ENCODE data around the gene CCNL2. TPM values are rescaled to one million over a fixed set of nuclear protein-coding genes. Genes with fewer than 3 reads are reported as not detected.

The CCNL2 gene
- total RNA-seq: 100 to 1,000 TPM; 120 to 122 TPM

GRCh38 chr1:1399187-1399871, at the start of gene CCNL2:
Gene CCNL2 (minus strand): TSS chr1:1399335. CDS start chr1:1399306, 29 bp downstream.

GRCh38 chr1:1435106-1435903, 36.2 kb upstream of the CCNL2 start, which contains the start of gene VWA1:
Gene VWA1 (plus strand): TSS chr1:1435690. CDS start chr1:1435749, 59 bp downstream.

GRCh38 chr1:1421147-1421906, 22.2 kb upstream of the CCNL2 start, which contains the start of gene ANKRD65:
Gene ANKRD65 (minus strand): TSS chr1:1421276. CDS start chr1:1421005, 271 bp downstream.

GRCh38 chr1:1406821-1407635, 7.9 kb upstream of the CCNL2 start, which contains the start of gene MRPL20:
Gene MRPL20 (minus strand): TSS chr1:1407293. CDS start chr1:1407217, 76 bp downstream.

GRCh38 chr1:1374929-1375662, 24.0 kb downstream of the CCNL2 start, which contains the start of gene AURKAIP1:
Gene AURKAIP1 (minus strand): TSS chr1:1375207. CDS start chr1:1374756, 451 bp downstream.

GRCh38 chr1:1358433-1359271, 40.5 kb downstream of the CCNL2 start, which contains the start of gene MXRA8:
Gene MXRA8 (minus strand): TSS chr1:1358555. CDS start chr1:1358504, 51 bp downstream.

GRCh38 chr1:1349256-1350012, 49.7 kb downstream of the CCNL2 start, which contains the start of gene DVL1:
Gene DVL1 (minus strand): TSS chr1:1349418. CDS start chr1:1349065, 353 bp downstream.

Small RNA genes within 50 kb of the gene (microRNA-seq; reads per million reads assigned to microRNA genes)
- gene MIR6808 (ENCODE audit: borderline microRNAs expressed, borderline replicate concordance): not detected

Other genes with a start within 250 kb of the CCNL2 start
- gene TTLL10, start 225.5 kb downstream of the CCNL2 start, total RNA-seq: under 1 TPM in 1 of 2 experiments, not detected in 1; 0.15 TPM
- 1 to 10 TPM; 7.6 to 9.3 TPM for gene TNFRSF18, start 192.7 kb downstream of the CCNL2 start, total RNA-seq
- gene TNFRSF4, start 185.2 kb downstream of the CCNL2 start, total RNA-seq: 10 to 100 TPM; 11.0 to 11.7 TPM
- gene SDF4, start 167.3 kb downstream of the CCNL2 start, total RNA-seq: 10 to 100 TPM; 97.8 to 99.3 TPM
- gene B3GALT6, start 167.1 kb downstream of the CCNL2 start, total RNA-seq: 10 to 100 TPM; 17.3 to 18.5 TPM
- 1 to 10 TPM; 2.5 to 3.2 TPM for gene C1QTNF12, start 152.6 kb downstream of the CCNL2 start, total RNA-seq
- gene UBE2J2, start 125.5 kb downstream of the CCNL2 start, total RNA-seq: 10 to 100 TPM; 60.2 to 62.5 TPM
- gene SCNN1D, start 118.9 kb downstream of the CCNL2 start, total RNA-seq: 1 to 10 TPM; 4.1 to 6.2 TPM
- 10 to 100 TPM; 74.4 to 79.3 TPM for gene ACAP3, start 91.4 kb downstream of the CCNL2 start, total RNA-seq
- 10 to 100 TPM; 18.5 to 19.6 TPM for gene PUSL1, start 90.7 kb downstream of the CCNL2 start, total RNA-seq
- 100 to 1,000 TPM; 112 to 114 TPM for gene INTS11, start 74.7 kb downstream of the CCNL2 start, total RNA-seq
- gene CPTP, start 74.5 kb downstream of the CCNL2 start, total RNA-seq: 10 to 100 TPM; 21.3 to 21.6 TPM
- gene TAS1R3, start 68.1 kb downstream of the CCNL2 start, total RNA-seq: 1 to 10 TPM in 1 of 2 experiments, under 1 TPM in 1; 0.73 to 1.1 TPM
- gene DVL1, start 49.9 kb downstream of the CCNL2 start, total RNA-seq: 10 to 100 TPM; 34.7 to 40.9 TPM
- under 1 TPM in 1 of 2 experiments, not detected in 1; 0.12 TPM for gene MXRA8, start 40.8 kb downstream of the CCNL2 start, total RNA-seq
- 10 to 100 TPM; 88.0 to 90.4 TPM for gene AURKAIP1, start 24.1 kb downstream of the CCNL2 start, total RNA-seq
- 10 to 100 TPM; 82.8 to 98.8 TPM for gene MRPL20, start 8.0 kb upstream of the CCNL2 start, total RNA-seq
- not detected for gene ANKRD65, start 21.9 kb upstream of the CCNL2 start, total RNA-seq
- under 1 TPM; 0.17 to 0.33 TPM for gene VWA1, start 36.4 kb upstream of the CCNL2 start, total RNA-seq
- gene ATAD3C, start 50.4 kb upstream of the CCNL2 start, total RNA-seq: 1 to 10 TPM; 1.4 to 2.3 TPM
- gene ATAD3B, start 72.4 kb upstream of the CCNL2 start, total RNA-seq: 10 to 100 TPM; 29.0 to 34.3 TPM
- 10 to 100 TPM; 31.9 to 33.0 TPM for gene ATAD3A, start 112.8 kb upstream of the CCNL2 start, total RNA-seq
- under 1 TPM; 0.41 to 0.45 TPM for gene TMEM240, start 141.3 kb upstream of the CCNL2 start, total RNA-seq
- gene SSU72, start 175.5 kb upstream of the CCNL2 start, total RNA-seq: 100 to 1,000 TPM; 106 to 107 TPM
- gene FNDC10, start 200.8 kb upstream of the CCNL2 start, total RNA-seq: 1 to 10 TPM; 8.7 to 9.1 TPM
- 10 to 100 TPM; 44.3 to 45.9 TPM for gene MIB2, start 216.2 kb upstream of the CCNL2 start, total RNA-seq
- gene MMP23B, start 232.8 kb upstream of the CCNL2 start, total RNA-seq: 1 to 10 TPM; 3.4 to 4.2 TPM